GM19035 (cell line): ENCODE data around the gene SH2D4B.

Experiments used
- ATAC-seq: cut with Tn5 transposase; IDR thresholded peaks from one replicate; pipeline ENCODE4 v1.9.1; 2021; ENCODE audit not compliant: unreplicated experiment

The SH2D4B gene

GRCh38 chr10:80622153-80622552 lies 84.5 kb downstream of the SH2D4B start:
- ATAC-seq, result no peak

DNA sequence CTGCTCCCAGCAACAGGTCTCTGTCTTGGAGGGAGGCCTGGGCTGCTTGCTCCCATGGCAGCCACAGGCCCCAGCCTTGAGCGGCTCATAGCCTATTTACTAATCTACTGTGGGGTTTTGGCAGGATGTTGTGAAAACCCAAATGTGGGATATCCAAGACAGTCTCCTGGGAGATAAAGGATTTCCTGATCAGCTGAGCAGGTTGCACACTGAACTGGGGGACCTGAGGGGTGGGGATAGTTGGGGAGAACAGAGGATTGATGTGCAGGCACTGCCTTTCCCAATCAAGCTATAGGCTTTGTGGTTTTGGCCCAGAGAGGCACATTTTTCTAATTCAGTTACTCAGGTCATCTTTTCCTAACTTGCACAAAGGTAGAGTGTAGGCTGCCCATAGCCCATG lies 92.6 kb downstream of the SH2D4B start:
- no peak for ATAC-seq

DNA sequence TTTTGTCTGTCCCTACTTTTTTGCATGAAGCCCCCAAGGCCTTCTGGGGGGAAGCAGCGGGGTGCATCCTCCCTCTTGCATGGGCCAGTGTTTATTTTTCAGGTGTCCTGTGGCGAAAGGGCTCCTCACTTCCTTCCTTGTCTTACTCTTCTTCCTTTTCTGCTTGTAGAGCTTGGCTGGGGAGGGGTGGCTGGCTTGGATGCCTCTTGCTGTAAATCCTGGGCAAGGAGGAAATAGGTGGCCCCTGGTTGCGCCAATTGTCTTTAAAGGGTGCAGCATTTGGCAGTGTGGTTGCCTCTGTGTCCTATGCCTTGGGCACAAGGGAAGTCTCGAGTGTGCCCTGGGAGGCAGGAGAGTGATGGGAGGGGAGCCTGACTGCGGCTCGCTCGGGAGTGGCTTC lies 95.0 kb downstream of the SH2D4B start:
- no peak for ATAC-seq

- ATAC-seq, result no peak
Measured at GRCh38 chr10:80633383-80633860, 95.7 kb downstream of the SH2D4B start.

GRCh38 chr10:80633910-80634309 lies 96.2 kb downstream of the SH2D4B start:
- no peak for ATAC-seq

DNA sequence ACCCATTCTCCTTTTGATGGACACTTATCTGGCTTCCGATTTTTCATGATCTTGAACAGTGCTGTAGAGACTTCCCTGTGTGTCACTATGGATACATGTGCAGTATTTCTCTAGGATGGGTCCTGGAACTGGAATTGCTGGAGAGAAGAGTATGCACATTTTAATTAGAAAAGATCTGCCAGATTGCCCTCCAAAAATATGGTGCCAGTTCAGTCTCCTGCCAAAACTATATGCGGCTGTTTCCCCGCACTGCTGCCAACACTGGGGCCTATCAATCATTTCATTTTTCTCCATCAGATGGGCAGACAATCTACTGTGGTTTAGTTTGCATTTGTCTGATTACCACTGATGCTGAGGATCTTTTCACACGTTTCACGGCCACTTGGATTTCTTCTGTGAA lies 105.0 kb downstream of the SH2D4B start:
- no peak for ATAC-seq

GRCh38 chr10:80646366-80646765 lies 108.7 kb downstream of the SH2D4B start:
- ATAC-seq, result no peak

GRCh38 chr10:80647173-80647833 lies 109.6 kb downstream of the SH2D4B start:
- no peak for ATAC-seq

- ATAC-seq, result no peak
Measured at GRCh38 chr10:80648106-80648505, 110.4 kb downstream of the SH2D4B start.

- no peak for ATAC-seq
Measured at GRCh38 chr10:80649183-80649582, 111.5 kb downstream of the SH2D4B start.

DNA sequence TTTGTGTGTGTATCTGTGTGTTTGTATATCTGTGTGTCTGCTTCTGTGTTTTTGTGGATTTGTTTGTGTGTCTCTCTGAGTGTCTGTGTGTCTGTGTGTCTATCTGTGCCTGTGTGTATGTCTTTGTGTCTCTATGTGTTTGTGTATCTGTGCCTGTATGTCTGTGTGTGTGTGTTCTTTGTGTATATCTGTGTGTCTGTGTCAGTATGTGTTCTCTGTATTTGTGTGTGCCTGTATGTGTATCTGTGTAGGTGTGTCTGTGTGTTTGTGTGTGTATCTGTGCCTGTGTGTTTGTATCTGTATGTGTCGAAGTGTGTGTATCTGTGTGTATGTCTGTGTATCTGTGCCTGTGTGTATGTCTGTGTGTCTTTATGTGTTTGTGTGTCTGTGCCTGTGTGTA lies 118.2 kb downstream of the SH2D4B start:
- no peak for ATAC-seq

DNA sequence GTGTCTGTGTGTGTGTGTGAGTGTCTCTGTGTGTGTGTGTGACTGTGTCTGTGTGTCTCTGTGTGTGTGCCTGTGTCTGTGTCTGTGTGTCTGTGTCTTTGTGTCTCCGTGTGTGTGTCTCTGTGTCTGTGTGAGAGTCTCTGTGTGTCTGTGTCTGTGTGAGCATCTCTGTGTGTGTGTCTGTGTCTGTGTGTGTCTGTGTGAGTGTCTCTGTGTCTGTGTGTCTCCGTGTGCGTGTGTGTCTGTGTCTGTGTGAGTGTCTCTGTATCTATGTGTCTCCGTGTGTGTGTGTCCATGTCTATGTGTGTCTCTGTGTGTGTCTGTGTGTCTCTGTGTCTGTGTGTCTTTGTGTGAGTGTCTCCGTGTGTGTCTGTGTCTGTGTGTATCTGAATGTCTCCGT lies 120.4 kb downstream of the SH2D4B start:
- ATAC-seq, result no peak

DNA sequence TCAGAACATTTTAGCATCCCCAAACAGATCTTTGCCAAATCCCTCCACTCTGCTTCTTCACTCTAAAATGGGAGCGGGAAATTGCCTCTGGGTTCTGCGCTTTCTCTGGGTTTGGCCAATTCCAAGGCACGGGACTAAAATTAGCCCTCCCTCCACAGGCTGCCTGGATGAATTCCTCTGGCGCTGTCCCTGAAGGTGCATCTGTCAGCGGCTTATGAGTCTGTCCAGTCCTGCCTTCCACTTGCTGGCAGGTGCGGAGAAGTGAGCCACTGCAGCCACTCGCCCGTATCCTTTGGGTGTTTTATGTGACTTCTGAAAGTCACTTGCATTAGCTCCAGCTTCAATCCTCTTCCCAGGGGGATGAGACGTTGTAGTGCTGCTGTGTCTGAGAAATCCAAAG lies 121.6 kb downstream of the SH2D4B start:
- ATAC-seq, result no peak

DNA sequence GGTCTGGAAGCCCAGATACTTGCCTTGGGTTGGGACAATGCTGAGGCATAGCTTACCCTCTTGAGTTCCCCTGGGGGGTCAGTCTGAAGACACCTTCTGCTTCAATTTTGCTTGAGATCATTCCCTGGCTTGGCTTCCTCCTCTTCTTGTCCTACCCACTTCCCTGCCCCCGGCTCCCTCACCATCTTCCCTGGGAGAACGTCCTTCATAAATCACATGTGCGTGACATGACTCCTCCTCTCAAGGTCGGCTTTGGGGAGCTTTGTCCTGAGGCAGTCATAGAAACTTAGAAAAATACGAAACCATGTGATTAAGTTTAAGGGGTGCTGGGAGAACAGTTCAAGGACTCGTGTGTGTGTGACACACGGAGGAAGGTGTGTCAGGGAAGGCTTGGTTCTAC lies 122.6 kb downstream of the SH2D4B start:
- no peak for ATAC-seq

DNA sequence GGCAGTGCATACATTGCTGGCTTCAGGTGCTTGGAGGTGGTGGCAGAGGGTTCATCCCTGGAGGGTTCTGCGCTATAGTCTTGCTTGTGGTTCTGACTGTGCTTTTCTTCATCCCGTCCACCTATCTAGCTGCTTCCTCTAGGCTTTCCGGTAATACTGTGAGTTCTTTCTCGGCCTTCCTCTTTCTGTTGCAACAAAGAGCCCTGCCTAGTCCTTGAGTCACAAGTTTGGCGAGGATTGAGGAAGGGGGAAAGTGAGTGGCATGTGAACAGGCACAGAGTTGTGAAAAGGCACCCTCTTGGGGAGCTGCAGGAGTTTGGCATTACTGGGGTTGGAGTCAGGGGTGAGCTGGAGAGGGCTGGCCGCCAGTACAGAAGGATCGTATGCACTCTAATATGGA lies 123.0 kb downstream of the SH2D4B start:
- no peak for ATAC-seq

DNA sequence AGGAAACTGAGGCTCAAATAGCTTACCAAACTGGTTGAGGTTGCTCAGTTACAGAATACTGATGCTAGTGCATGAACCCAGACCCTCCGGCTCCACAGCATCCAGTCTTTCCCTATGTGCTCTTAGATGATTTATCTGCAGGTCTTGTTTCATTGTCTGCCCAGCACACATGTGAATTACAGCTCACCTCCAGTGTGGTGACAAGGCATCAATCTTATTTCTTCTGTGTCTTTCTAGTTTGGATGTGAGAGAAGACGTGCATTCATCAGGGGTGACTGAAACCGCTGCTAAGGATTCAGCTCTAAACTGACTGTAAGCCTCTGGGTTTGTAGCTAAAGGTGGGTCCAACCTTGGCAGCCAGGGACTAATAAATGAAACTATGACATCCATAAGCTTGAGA lies 123.8 kb downstream of the SH2D4B start:
- ATAC-seq, result no peak

GRCh38 chr10:80662429-80663261 lies 124.9 kb downstream of the SH2D4B start:
- peak; percentile 77 for ATAC-seq

GRCh38 chr10:80664071-80664680 lies 126.5 kb downstream of the SH2D4B start:
- peak; percentile 57 for ATAC-seq

DNA sequence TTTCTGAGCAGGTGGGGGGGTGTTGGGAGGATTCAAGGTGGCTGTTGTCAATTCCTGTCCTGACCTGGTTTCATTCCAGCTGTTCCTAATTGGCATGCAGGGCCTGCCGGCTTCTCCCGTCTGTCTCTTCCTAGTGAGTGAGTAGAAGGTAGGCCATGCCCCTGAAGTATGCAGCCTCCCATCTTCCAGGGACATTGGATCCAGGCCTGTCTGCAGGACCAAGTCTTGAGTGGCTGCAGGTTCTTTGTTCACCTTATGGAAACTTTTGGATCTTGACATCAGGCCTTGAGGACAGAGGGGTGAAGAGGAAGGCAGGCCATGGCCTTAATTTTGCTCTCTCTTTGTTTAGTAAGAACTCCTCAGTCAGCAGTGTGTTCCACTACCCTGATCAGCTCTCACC lies 131.8 kb downstream of the SH2D4B start:
- ATAC-seq, result no peak

DNA sequence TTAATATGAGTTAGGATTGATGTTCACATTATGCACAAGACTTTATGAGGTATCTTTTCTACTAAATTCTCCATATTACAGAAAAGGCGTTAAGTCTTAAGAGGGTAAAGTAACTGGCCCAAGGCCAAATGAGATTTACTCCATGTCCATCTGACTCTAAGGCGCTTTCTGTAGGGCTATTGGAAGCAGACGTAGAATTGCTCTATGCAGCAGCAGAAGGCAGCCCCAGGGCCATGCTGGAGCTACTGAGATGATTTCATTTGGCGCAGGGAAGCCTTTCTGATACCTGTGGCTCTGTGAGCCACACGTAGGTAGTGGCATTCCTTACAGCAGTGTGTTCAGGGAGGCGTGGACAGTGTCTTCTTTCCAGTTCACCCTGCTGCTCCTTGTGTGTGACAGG lies 133.1 kb downstream of the SH2D4B start:
- no peak for ATAC-seq

DNA sequence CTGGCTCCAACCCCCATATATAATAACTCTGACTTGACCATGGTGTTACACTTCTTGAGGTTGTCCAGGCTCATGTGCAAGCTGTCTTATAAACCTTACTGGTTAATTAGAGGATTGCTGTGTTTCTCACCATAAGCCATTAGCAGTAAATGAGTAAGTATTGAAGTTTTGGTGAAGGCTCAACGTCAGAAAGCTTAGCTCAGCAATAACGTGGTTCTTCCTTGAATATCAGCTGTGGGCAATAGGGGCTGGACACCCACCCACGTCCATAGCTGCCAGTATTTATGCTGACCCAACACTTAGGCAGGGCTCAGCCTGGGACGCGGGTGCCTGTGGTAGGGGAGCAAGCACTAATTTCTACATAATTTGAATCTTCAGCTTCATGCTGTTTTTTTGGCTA lies 134.1 kb downstream of the SH2D4B start:
- no peak for ATAC-seq

GRCh38 chr10:80672613-80673012 lies 134.9 kb downstream of the SH2D4B start:
- no peak for ATAC-seq
